ENCODE measurements around the gene FARSB. TPM values are rescaled to one million over a fixed set of nuclear protein-coding genes. Genes with fewer than 3 reads are reported as not detected.
"Not testable (repeated sequence)": the region's sequence is repeated elsewhere in the genome, so short reads cannot be mapped to it uniquely, and the experiment has no call there.

The FARSB gene
- total RNA-seq, 1 donor from 2014 or later = 33.8 TPM

- DNase-seq = no peak
Measured at GRCh38 chr2:222604749-222605515, 51.0 kb downstream of the FARSB start.

GRCh38 chr2:222603501-222603900 is 52.4 kb downstream of the FARSB start:
- DNase-seq = no peak

GRCh38 chr2:222598611-222599010 is 57.3 kb downstream of the FARSB start:
- no peak for DNase-seq

- no peak for DNase-seq
Measured at GRCh38 chr2:222595581-222595980, 60.3 kb downstream of the FARSB start.

GRCh38 chr2:222594679-222595078 is 61.2 kb downstream of the FARSB start:
- no peak for DNase-seq

GRCh38 chr2:222592176-222592575 is 63.7 kb downstream of the FARSB start:
- DNase-seq = no peak

- DNase-seq = no peak
Measured at GRCh38 chr2:222591661-222592060, 64.2 kb downstream of the FARSB start.

- DNase-seq = not testable (repeated sequence)
Measured at GRCh38 chr2:222584589-222584988, 71.3 kb downstream of the FARSB start.

GRCh38 chr2:222582928-222583327 is 73.0 kb downstream of the FARSB start:
- no peak for DNase-seq

- DNase-seq = no peak
Measured at GRCh38 chr2:222577341-222577740, 78.6 kb downstream of the FARSB start.

GRCh38 chr2:222576171-222577081 is 79.5 kb downstream of the FARSB start:
- no peak for DNase-seq

GRCh38 chr2:222575618-222576017 is 80.3 kb downstream of the FARSB start:
- no peak for DNase-seq

GRCh38 chr2:222572751-222573174 is 83.1 kb downstream of the FARSB start:
- DNase-seq = no peak

GRCh38 chr2:222572264-222572721 is 83.6 kb downstream of the FARSB start:
- no peak for DNase-seq

GRCh38 chr2:222569826-222570225 is 86.1 kb downstream of the FARSB start:
- DNase-seq = no peak

GRCh38 chr2:222568865-222569264 is 87.0 kb downstream of the FARSB start:
- DNase-seq = no peak

- DNase-seq = no peak
Measured at GRCh38 chr2:222566229-222566628, 89.7 kb downstream of the FARSB start.

- no peak for DNase-seq
Measured at GRCh38 chr2:222563936-222564335, 92.0 kb downstream of the FARSB start.

GRCh38 chr2:222563106-222563718 is 92.7 kb downstream of the FARSB start:
- DNase-seq = no peak

GRCh38 chr2:222561817-222562645 is 93.9 kb downstream of the FARSB start:
- DNase-seq = no peak

- no peak for DNase-seq
Measured at GRCh38 chr2:222561151-222561550, 94.7 kb downstream of the FARSB start.

GRCh38 chr2:222554517-222554916 is 101.4 kb downstream of the FARSB start:
- DNase-seq = no peak
